Measurements from ENCODE around the gene F7.

Gene F7

DNA sequence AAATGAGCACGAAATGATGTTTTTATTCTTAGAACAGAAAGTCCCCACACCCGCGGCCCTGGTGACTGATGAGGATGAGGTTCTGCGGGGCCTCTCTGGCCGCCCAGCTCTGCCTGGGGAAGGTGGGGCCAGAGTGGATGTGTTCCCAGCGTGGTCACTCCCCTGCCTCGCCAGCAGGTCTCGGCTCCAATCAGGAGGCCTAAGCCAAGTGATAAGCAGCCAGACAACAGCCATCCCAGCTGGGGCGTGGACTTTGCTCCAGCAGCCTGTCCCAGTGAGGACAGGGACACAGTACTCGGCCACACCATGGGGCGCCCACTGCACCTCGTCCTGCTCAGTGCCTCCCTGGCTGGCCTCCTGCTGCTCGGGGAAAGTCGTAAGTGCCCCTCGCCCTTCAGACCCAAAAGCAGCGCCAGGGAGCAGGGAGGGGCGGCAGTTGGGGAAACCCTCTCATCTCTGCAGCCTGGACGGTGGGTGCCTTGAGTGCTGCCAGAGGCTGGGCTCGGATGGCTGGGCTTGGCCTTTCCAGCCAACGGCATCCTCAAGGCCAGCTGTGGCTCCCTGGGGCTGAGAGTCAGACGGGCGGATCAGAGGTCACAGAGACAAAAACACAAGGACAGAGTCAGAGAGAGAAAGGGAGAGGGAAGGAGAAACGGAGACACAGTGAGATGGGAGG is 17.1 kb downstream of the F7 start, which contains the start of gene F10:
F10 (plus strand) TSS at position 250 of the 676 bp plus-strand sequence; CDS start at position 307, 57 bp downstream.
- Histone ChIP-seq H4K20me1 (ENCODE audit: insufficient read depth) (no peaks in the 10 kb centered on the region), H3K4me3 (IDR thresholded peaks at IDR 0.05; ENCODE audit: insufficient read depth, low read depth, low read length) (no peak within 1 kb of the TSS), H3K9ac (no peak within 1 kb of the TSS), H3K4me2 (no peak within 1 kb of the TSS), H2AFZ (ENCODE audit: low read depth) (no peak within 1 kb of the TSS), H3K36me3 (ENCODE audit: insufficient read depth) (no peaks in the 10 kb centered on the region), H3K27me3 (ENCODE audit: insufficient read depth, low read depth) (peaks cover 2% of the 10 kb centered on the region; the same call in 1 of the 2 replicates), H3K4me1 (ENCODE audit: low read depth, poor library complexity, severe bottlenecking) (no peaks in the 10 kb centered on the region), H3K27ac (no peak within 1 kb of the TSS), H3K79me2 (ENCODE audit: insufficient read depth, low read depth) (no peaks in the 10 kb centered on the region)
- TF ChIP-seq CTCF (conservative IDR thresholded peaks at IDR 0.05; ENCODE audit: low read depth, low read length), result no peak

- no peaks in the 10 kb centered on the region for H3K36me3 ChIP-seq (ENCODE audit: insufficient read depth)
- no peaks in the 10 kb centered on the region for H3K4me1 ChIP-seq (ENCODE audit: low read depth, poor library complexity, severe bottlenecking)
- no peak overlapping the region for H3K9ac ChIP-seq
- peaks cover 2% of the 10 kb centered on the region; the same call in 1 of the 2 replicates for H3K27me3 ChIP-seq (ENCODE audit: insufficient read depth, low read depth)
- no peaks in the 10 kb centered on the region for H4K20me1 ChIP-seq (ENCODE audit: insufficient read depth)
- H2AFZ ChIP-seq (ENCODE audit: low read depth), result no peak overlapping the region
- no peaks in the 10 kb centered on the region for H3K79me2 ChIP-seq (ENCODE audit: insufficient read depth, low read depth)
- no peak overlapping the region for H3K4me2 ChIP-seq
- H3K27ac ChIP-seq, result no peak overlapping the region
- no peak overlapping the region for H3K4me3 ChIP-seq (IDR thresholded peaks at IDR 0.05; ENCODE audit: insufficient read depth, low read depth, low read length)
- no peak for TF ChIP-seq CTCF (conservative IDR thresholded peaks at IDR 0.05; ENCODE audit: low read depth, low read length)
Observed at GRCh38 chr13:113123226-113124201, 17.9 kb downstream of the F7 start.

GRCh38 chr13:113124211-113124970 is 18.8 kb downstream of the F7 start:
- Histone ChIP-seq H3K27ac (no peak overlapping the region), H3K79me2 (ENCODE audit: insufficient read depth, low read depth) (no peaks in the 10 kb centered on the region), H3K9ac (no peak overlapping the region), H3K36me3 (ENCODE audit: insufficient read depth) (no peaks in the 10 kb centered on the region), H3K4me2 (no peak overlapping the region), H4K20me1 (ENCODE audit: insufficient read depth) (no peaks in the 10 kb centered on the region), H3K27me3 (ENCODE audit: insufficient read depth, low read depth) (peaks cover 2% of the 10 kb centered on the region; the same call in 1 of the 2 replicates), H3K4me1 (ENCODE audit: low read depth, poor library complexity, severe bottlenecking) (no peaks in the 10 kb centered on the region), H3K4me3 (IDR thresholded peaks at IDR 0.05; ENCODE audit: insufficient read depth, low read depth, low read length) (no peak overlapping the region), H2AFZ (ENCODE audit: low read depth) (no peak overlapping the region)
- TF ChIP-seq CTCF (conservative IDR thresholded peaks at IDR 0.05; ENCODE audit: low read depth, low read length), result no peak

Measured in KMS-11 (cell line).